Smooth muscle cell of the pulmonary artery (primary cell): Measurements from ENCODE around the gene IL31RA. TPM values are rescaled to one million over a fixed set of nuclear protein-coding genes. Genes with fewer than 3 reads are reported as not detected.

Experiments used
- total RNA-seq: library from RNA; depleted of rRNA; stranded (reverse); fragments of >200 nt; gene quantifications from 2 replicates; pipeline ENCODE4 v1.2.3, GENCODE V29; 2014

IL31RA gene
- 0.13 and 0.76 TPM in 2 replicates for total RNA-seq

GRCh38 chr5:55850839-55851674 lies at the start of gene IL31RA:
Gene IL31RA (plus strand): TSS chr5:55851357. CDS start chr5:55851571, 214 bp downstream.

Other genes with a start within 250 kb of the IL31RA start
- 24.6 and 29.1 TPM in 2 replicates for gene SLC38A9, start 139.0 kb upstream of the IL31RA start, total RNA-seq
- gene DDX4, start 113.3 kb upstream of the IL31RA start, total RNA-seq, result not detected in 2 replicates
- 464 and 599 TPM in 2 replicates for gene IL6ST, start 143.6 kb downstream of the IL31RA start, total RNA-seq